Suprapubic skin (tissue), 4 donors: ENCODE measurements around the gene C1orf35. TPM values are rescaled to one million over a fixed set of nuclear protein-coding genes. Genes with fewer than 3 reads are reported as not detected.

ENCODE experiments used
- DNase-seq, 2 donors: peaks; one replicate each; pipeline ENCODE4 v3.0.0-alpha.2; 2019; ENCODE audit warnings: low spot score in 2 of 2
- H3K27ac ChIP-seq: fragments of 200-600 bp; sonication (generic); one replicate; pipeline ENCODE4 v1.5.1; 2019
- H3K27me3 ChIP-seq: fragments of 200-600 bp; sonication (generic); one replicate; pipeline ENCODE4 v1.5.1; 2019
- H3K36me3 ChIP-seq: fragments of 200-600 bp; sonication (generic); one replicate; pipeline ENCODE4 v1.5.1; 2019
- H3K4me1 ChIP-seq: fragments of 200-600 bp; sonication (generic); one replicate; pipeline ENCODE4 v1.5.1; 2019
- H3K4me3 ChIP-seq: fragments of 200-600 bp; sonication (generic); one replicate; pipeline ENCODE4 v1.5.1; 2019; ENCODE audit warnings: mild to moderate bottlenecking
- H3K9me3 ChIP-seq: fragments of 200-600 bp; sonication (generic); one replicate; pipeline ENCODE4 v1.5.1; 2019
- CTCF ChIP-seq, 2 donors: fragments of 200-600 bp in 1 of 2; fragments of 450-650 bp in 1 of 2; sonication (generic) in 1 of 2; IDR thresholded peaks; one replicate each; pipeline ENCODE4 v1.5.1; 2016 to 2019; ENCODE audit warnings: antibody characterized with exemption in 2 of 2, mild to moderate bottlenecking in 1 of 2, moderate library complexity in 1 of 2
- EP300 ChIP-seq: sonication (generic); formaldehyde crosslinking; IDR thresholded peaks from one replicate; pipeline ENCODE4 v1.6.1; 2017; ENCODE audit warnings: antibody characterized with exemption
- POLR2A ChIP-seq, 2 donors: fragments of 450-650 bp; IDR thresholded peaks; one replicate each; pipeline ENCODE4 v1.6.1; 2017; ENCODE audit warnings: antibody characterized with exemption in 2 of 2, mild to moderate bottlenecking in 2 of 2, moderate library complexity in 2 of 2
- POLR2AphosphoS5 ChIP-seq, 3 donors: sonication (generic); formaldehyde crosslinking; IDR thresholded peaks; one replicate each; pipeline ENCODE4 v1.6.1; 2017; ENCODE audit warnings: antibody characterized with exemption in 3 of 3
- WGBS: methylation state at CpG from one replicate; pipeline ENCODE4 v1.1.5; 2018; 5-methylcytosine and 5-hydroxymethylcytosine counted together
- total RNA-seq, 4 donors: library from RNA; depleted of rRNA; stranded (reverse); fragments of >200 nt; gene quantifications; one replicate each; pipeline ENCODE4 v1.1.0, GENCODE V29; 2016

C1orf35 gene
- total RNA-seq, 4 donors from 2014 or later, result 10.6 to 32.3 (median 17.1) TPM

DNA sequence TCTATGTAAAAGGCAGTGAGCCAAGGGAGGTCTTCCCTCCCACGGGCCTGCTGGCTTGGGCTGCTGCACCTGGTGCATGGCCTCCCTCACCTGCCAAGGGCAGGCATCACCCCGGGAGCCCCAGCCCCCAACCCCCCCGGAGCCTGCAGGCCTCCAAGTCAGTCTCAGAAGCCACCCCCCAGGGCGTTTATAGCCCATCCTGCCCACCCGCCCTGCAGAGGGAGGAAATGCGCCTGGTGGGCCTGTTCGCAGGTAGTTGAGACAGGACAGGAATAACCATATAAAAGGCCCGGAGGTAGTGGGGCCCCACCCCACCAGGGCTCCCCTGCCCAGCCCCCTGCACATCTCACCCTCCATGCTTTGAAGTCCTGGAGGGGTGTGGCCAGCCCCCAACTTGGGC is 38.8 kb downstream of the C1orf35 start:
- no peaks in the 10 kb centered on the region for H3K36me3 ChIP-seq
- WGBS, result 20% methylated on average over 1 of the region's 8 CpGs
- no peak overlapping the region for H3K4me3 ChIP-seq
- no peak overlapping the region for H3K27ac ChIP-seq
- peaks cover 92% of the 10 kb centered on the region for H3K27me3 ChIP-seq
- DNase-seq, result peak; percentile 52 to 69
- no peaks in the 10 kb centered on the region for H3K9me3 ChIP-seq
- TF ChIP-seq CTCF (IDR thresholded peaks at IDR 0.05) (no peak), POLR2AphosphoS5 (IDR thresholded peaks at IDR 0.05) (no peak), EP300 (no peak), POLR2A (IDR thresholded peaks at IDR 0.05) (no peak)
- H3K4me1 ChIP-seq, result peaks cover 14% of the 10 kb centered on the region

DNA sequence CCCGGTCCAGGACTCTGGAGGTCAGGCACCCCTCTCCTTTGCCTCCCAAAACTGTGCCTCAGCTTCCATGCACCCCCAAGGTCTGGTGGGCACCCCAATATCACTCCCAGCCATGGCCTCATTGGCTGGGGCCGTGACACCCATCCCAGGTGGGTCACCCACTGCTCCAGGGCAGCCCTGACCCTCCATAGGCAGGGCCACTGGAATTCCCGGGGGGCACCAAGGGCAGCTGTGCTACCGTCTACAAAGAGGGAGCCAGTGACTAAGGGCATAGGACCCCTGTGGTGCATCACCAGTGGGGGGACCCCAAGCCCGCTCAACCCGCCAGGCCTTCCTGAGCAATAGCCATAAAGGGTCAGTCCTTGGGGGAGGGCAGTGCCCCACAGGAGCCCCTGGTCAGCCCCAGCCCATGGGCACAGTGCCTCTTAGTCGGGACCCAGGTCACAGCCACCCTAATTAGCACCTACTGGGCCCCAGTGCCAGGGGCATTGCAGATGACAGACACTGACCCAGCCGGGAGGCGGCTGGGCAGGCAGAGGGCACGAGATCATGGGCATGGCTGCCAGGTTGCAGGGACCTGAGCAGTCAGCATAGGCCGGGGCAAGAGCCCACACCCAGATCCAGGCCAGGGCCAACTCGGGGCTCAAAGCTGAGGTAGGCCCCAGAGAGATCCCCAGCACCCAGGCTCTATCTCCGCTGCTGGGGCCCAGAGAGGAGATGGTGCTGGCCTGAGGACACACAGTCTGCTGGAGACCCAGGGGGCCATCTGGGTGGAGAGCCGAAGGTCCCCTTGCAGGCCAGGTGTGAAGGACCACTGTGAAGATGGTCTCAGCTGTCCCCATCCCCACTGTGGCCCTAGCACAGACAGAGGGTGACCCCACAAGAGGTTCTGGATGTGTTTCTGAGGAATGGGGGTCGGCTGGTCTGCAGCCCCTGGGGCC is 39.6 kb downstream of the C1orf35 start:
- Histone ChIP-seq H3K36me3 (no peaks in the 10 kb centered on the region), H3K27ac (no peak overlapping the region), H3K27me3 (peaks cover 98% of the 10 kb centered on the region), H3K4me3 (no peak overlapping the region), H3K4me1 (peaks cover 20% of the 10 kb centered on the region), H3K9me3 (no peaks in the 10 kb centered on the region)
- 92% methylated on average over 2 of the region's 15 CpGs for WGBS
- TF ChIP-seq EP300 (no peak), POLR2A (IDR thresholded peaks at IDR 0.05) (no peak), CTCF (IDR thresholded peaks at IDR 0.05) (no peak), POLR2AphosphoS5 (IDR thresholded peaks at IDR 0.05) (no peak)
- peak; percentile 50 to 65 for DNase-seq

DNA sequence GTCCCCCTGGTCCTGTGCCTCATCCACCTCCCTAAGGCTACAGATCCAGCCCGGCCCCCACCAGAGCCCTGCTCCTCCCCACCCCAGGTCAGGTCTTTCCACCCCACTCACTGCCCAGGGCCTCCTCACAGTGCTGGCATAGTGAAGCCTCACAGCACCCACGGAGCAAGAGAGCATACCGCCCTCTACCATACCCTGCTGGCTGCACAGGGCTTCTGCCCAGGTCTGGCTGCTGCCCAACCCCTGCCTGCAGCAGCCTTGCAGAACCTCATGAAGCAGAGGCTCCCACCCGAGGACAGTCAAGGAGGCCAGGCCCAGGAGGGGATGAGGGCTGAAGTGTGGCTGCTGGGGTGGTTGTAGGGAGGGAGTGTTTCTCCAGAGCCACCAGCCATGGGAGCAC is 40.3 kb downstream of the C1orf35 start:
- no peak overlapping the region for H3K27ac ChIP-seq
- 52% methylated on average over 3 of the region's 4 CpGs for WGBS
- no peak overlapping the region for H3K4me3 ChIP-seq
- H3K9me3 ChIP-seq, result no peaks in the 10 kb centered on the region
- no peak for TF ChIP-seq POLR2A (IDR thresholded peaks at IDR 0.05)
- no peak for TF ChIP-seq POLR2AphosphoS5 (IDR thresholded peaks at IDR 0.05)
- no peak for TF ChIP-seq CTCF (IDR thresholded peaks at IDR 0.05)
- no peak for TF ChIP-seq EP300
- peak; percentile 55 to 67 for DNase-seq
- peaks cover 98% of the 10 kb centered on the region for H3K27me3 ChIP-seq
- H3K36me3 ChIP-seq, result no peaks in the 10 kb centered on the region
- H3K4me1 ChIP-seq, result peaks cover 20% of the 10 kb centered on the region

GRCh38 chr1:228062085-228062791 is 40.9 kb downstream of the C1orf35 start:
- DNase-seq, result peak; percentile 50 to 74
- Histone ChIP-seq H3K27ac (no peak overlapping the region), H3K27me3 (peaks cover 92% of the 10 kb centered on the region), H3K9me3 (no peaks in the 10 kb centered on the region), H3K36me3 (no peaks in the 10 kb centered on the region), H3K4me1 (peaks cover 20% of the 10 kb centered on the region), H3K4me3 (no peak overlapping the region)
- no peak for TF ChIP-seq POLR2AphosphoS5 (IDR thresholded peaks at IDR 0.05)
- 100% methylated on average over 2 of the region's 9 CpGs for WGBS

GRCh38 chr1:228061411-228062084 is 41.6 kb downstream of the C1orf35 start:
- no peaks in the 10 kb centered on the region for H3K36me3 ChIP-seq

More at GRCh38 chr1:228061411-228062084, 41.6 kb downstream of the C1orf35 start:
- Histone ChIP-seq H3K9me3 (no peaks in the 10 kb centered on the region), H3K27ac (no peak overlapping the region), H3K27me3 (peaks cover 86% of the 10 kb centered on the region), H3K4me1 (peaks cover 20% of the 10 kb centered on the region), H3K4me3 (no peak overlapping the region)
- WGBS, result 74% methylated on average over 6 of the region's 10 CpGs
- no peak for TF ChIP-seq EP300
- no peak for TF ChIP-seq POLR2A (IDR thresholded peaks at IDR 0.05)
- TF ChIP-seq CTCF (IDR thresholded peaks at IDR 0.05), result no peak
- no peak for TF ChIP-seq POLR2AphosphoS5 (IDR thresholded peaks at IDR 0.05)
- peak; percentile 59 to 70 for DNase-seq
